DND-41 (cell line): ENCODE results near the gene ITGA2.

Experiments used
- ATAC-seq: fragments of 200-7000 bp; cut with Tn5 transposase; 3 replicates; pipeline ENCODE4 v1.9.1; 2021; ENCODE audit warnings: low read depth; ENCODE audit not compliant: insufficient read depth
- DNase-seq: peaks from one replicate; pipeline ENCODE4 v3.0.0-alpha.2; 2020
- H2AFZ ChIP-seq: 2 replicates; pipeline ENCODE4 v1.6.0; 2012; ENCODE audit warnings: low read depth, low read length
- H3K27ac ChIP-seq: 2 replicates; pipeline ENCODE4 v1.5.1; 2012; ENCODE audit warnings: low read length, inconsistent platforms
- H3K27me3 ChIP-seq: fragments of 200-600 bp; sonication (generic); 2 replicates; pipeline ENCODE4 v1.6.0; 2012; ENCODE audit warnings: low read length, mild to moderate bottlenecking, inconsistent platforms; ENCODE audit not compliant: insufficient read depth, poor library complexity
- H3K36me3 ChIP-seq: 2 replicates; pipeline ENCODE4 v1.5.1; 2012; ENCODE audit warnings: low read length, inconsistent platforms; ENCODE audit not compliant: insufficient read depth
- H3K4me1 ChIP-seq: 2 replicates; pipeline ENCODE4 v1.5.1; 2012; ENCODE audit warnings: mild to moderate bottlenecking, low read length; ENCODE audit not compliant: insufficient read depth
- H3K4me2 ChIP-seq: 2 replicates; pipeline ENCODE4 v1.6.0; 2012; ENCODE audit warnings: mild to moderate bottlenecking, moderate library complexity, low read length, inconsistent platforms; ENCODE audit not compliant: insufficient read depth
- H3K4me3 ChIP-seq, 2 experiments: fragments of 200-600 bp in 1 of 2; shearing (Covaris generic) in 1 of 2; 2 replicates each; pipeline ENCODE4 v1.5.1; 2012 to 2016; ENCODE audit warnings: inconsistent platforms in 2 of 2, low read length in 2 of 2, mild to moderate bottlenecking in 2 of 2, low read depth in 1 of 2, moderate library complexity in 1 of 2
- H3K79me2 ChIP-seq: 2 replicates; pipeline ENCODE4 v1.6.0; 2012; ENCODE audit warnings: low read length, inconsistent platforms; ENCODE audit not compliant: insufficient read depth
- H3K9ac ChIP-seq: 2 replicates; pipeline ENCODE4 v1.6.0; 2012; ENCODE audit warnings: low read depth, mild to moderate bottlenecking, inconsistent platforms, low read length, moderate library complexity
- H3K9me3 ChIP-seq: 2 replicates; pipeline ENCODE4 v1.5.1; 2012; ENCODE audit warnings: low read length, moderate library complexity, mild to moderate bottlenecking, inconsistent platforms; ENCODE audit not compliant: insufficient read depth, severe bottlenecking
- H4K20me1 ChIP-seq: 2 replicates; pipeline ENCODE4 v1.6.0; 2012; ENCODE audit warnings: low read length; ENCODE audit not compliant: insufficient read depth
- EZH2 ChIP-seq: IDR thresholded peaks from 3 replicates; pipeline ENCODE4 v1.6.1; 2012; ENCODE audit warnings: borderline replicate concordance, low read depth, mild to moderate bottlenecking, moderate library complexity, low read length, inconsistent platforms; ENCODE audit not compliant: severe bottlenecking
- TF ChIP-seq, protein P1 (sequence below): IDR thresholded peaks from 2 replicates; pipeline ENCODE4 v1.5.1; 2012; ENCODE audit warnings: borderline replicate concordance, low read length, moderate library complexity, mild to moderate bottlenecking; ENCODE audit not compliant: poor library complexity, severe bottlenecking; ENCODE audit errors: extremely low read depth

The ITGA2 gene

GRCh38 chr5:53023969-53024368 lies 34.8 kb downstream of the ITGA2 start:
- Histone ChIP-seq H3K27me3 (no peaks in the 10 kb centered on the region), H3K79me2 (no peaks in the 10 kb centered on the region), H3K4me2 (no peak overlapping the region), H3K27ac (no peak overlapping the region), H3K4me3 (no peak overlapping the region), H2AFZ (no peak overlapping the region), H4K20me1 (no peaks in the 10 kb centered on the region), H3K9ac (no peak overlapping the region), H3K9me3 (no peaks in the 10 kb centered on the region), H3K36me3 (no peaks in the 10 kb centered on the region), H3K4me1 (peaks cover 11% of the 10 kb centered on the region)
- ATAC-seq (no peak), DNase-seq (no peak)
- TF ChIP-seq, protein P1, sequence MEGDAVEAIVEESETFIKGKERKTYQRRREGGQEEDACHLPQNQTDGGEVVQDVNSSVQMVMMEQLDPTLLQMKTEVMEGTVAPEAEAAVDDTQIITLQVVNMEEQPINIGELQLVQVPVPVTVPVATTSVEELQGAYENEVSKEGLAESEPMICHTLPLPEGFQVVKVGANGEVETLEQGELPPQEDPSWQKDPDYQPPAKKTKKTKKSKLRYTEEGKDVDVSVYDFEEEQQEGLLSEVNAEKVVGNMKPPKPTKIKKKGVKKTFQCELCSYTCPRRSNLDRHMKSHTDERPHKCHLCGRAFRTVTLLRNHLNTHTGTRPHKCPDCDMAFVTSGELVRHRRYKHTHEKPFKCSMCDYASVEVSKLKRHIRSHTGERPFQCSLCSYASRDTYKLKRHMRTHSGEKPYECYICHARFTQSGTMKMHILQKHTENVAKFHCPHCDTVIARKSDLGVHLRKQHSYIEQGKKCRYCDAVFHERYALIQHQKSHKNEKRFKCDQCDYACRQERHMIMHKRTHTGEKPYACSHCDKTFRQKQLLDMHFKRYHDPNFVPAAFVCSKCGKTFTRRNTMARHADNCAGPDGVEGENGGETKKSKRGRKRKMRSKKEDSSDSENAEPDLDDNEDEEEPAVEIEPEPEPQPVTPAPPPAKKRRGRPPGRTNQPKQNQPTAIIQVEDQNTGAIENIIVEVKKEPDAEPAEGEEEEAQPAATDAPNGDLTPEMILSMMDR, result no peak
- TF ChIP-seq EZH2, result no peak

DNA sequence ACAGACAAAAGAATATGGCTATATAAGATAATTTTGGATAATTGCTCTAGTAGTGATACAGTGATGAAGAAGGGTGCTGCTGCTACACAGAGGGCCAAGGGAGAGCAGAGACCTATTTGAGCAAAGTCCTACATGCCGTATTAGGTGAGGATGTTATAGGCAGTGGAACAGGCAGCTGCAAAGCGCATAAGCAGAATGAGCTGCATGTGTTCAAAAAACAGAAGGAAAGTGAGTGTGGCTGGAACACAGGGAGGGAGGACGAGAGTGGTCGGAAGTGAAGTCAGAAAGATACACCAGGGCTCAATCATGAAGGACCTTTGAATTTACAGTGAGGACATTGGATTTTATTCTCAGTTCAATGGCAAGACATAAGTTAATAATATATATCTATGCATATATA lies 35.4 kb downstream of the ITGA2 start:
- ATAC-seq (no peak), DNase-seq (no peak)
- Histone ChIP-seq H3K9me3 (no peaks in the 10 kb centered on the region), H4K20me1 (no peaks in the 10 kb centered on the region), H3K4me2 (no peak overlapping the region), H3K79me2 (no peaks in the 10 kb centered on the region), H3K4me3 (no peak overlapping the region), H3K27ac (no peak overlapping the region), H3K9ac (no peak overlapping the region), H3K27me3 (no peaks in the 10 kb centered on the region), H2AFZ (no peak overlapping the region), H3K36me3 (no peaks in the 10 kb centered on the region), H3K4me1 (peaks cover 11% of the 10 kb centered on the region)
- TF ChIP-seq, protein P1, result no peak
- no peak for TF ChIP-seq EZH2

DNA sequence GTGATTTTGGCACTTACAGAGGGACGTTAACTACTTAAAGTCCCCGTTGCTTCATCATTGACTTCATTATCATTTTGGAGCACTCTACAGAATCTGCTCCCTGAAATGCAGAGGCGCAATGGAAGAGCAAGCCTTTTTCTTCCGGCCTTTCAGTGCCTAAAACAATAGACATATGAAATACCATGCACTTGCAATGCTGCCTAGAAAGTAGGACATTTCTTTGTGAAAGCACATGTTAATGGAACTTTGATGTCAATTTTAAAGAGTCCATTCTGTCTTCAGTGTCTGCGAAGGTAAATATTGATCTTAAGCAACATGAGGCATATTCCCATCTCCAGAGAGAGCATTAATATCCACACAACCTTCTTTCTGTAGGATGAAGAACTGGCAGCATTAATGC lies 36.3 kb downstream of the ITGA2 start:
- H3K4me3 ChIP-seq, result no peak overlapping the region
- H3K9me3 ChIP-seq, result no peaks in the 10 kb centered on the region
- no peaks in the 10 kb centered on the region for H3K79me2 ChIP-seq
- no peak for ATAC-seq
- TF ChIP-seq, protein P1, result no peak
- no peak for TF ChIP-seq EZH2
- no peak overlapping the region for H2AFZ ChIP-seq
- no peak overlapping the region for H3K27ac ChIP-seq
- no peak overlapping the region for H3K9ac ChIP-seq
- no peaks in the 10 kb centered on the region for H4K20me1 ChIP-seq
- H3K4me2 ChIP-seq, result no peak overlapping the region
- H3K4me1 ChIP-seq, result peaks cover 13% of the 10 kb centered on the region
- H3K27me3 ChIP-seq, result no peaks in the 10 kb centered on the region
- no peak for DNase-seq
- no peaks in the 10 kb centered on the region for H3K36me3 ChIP-seq

DNA sequence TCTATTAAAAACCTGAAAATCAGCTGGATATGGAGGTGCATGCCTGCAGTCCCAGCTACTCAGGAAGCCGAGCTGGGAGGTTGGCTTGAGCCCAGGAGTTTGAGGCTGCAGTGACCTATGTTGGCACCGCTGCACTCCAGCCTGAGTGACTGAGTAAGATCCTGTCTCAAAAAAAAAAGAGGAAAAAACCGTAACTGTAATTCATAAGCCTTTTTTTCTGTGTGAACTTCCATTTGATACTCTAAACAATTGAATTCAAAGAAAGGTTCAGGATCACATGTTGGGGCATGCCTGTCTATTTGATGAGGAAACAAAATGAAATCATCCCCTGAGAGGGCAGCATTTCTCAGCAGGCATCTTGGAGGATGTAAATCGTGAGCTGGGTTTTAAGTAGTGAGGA lies 38.8 kb downstream of the ITGA2 start:
- Histone ChIP-seq H3K4me2 (no peak overlapping the region), H3K36me3 (no peaks in the 10 kb centered on the region), H3K9ac (no peak overlapping the region), H4K20me1 (no peaks in the 10 kb centered on the region), H3K4me3 (no peak overlapping the region), H3K4me1 (peaks cover 37% of the 10 kb centered on the region), H3K9me3 (no peaks in the 10 kb centered on the region), H3K27me3 (no peaks in the 10 kb centered on the region), H2AFZ (no peak overlapping the region), H3K27ac (no peak overlapping the region), H3K79me2 (no peaks in the 10 kb centered on the region)
- TF ChIP-seq EZH2, result no peak
- TF ChIP-seq, protein P1, result no peak
- DNase-seq (no peak), ATAC-seq (no peak)
